Effector CD8-positive, alpha-beta T cell (primary cell): ENCODE measurements around the gene LGALS13.
"Not testable (repeated sequence)": the region's sequence is repeated elsewhere in the genome, so short reads cannot be mapped to it uniquely, and the experiment has no call there.

Source experiments
- DNase-seq: peaks from one replicate; lab custom pipeline; 2025; lab: John Stamatoyannopoulos, UW

The LGALS13 gene

GRCh38 chr19:39617745-39618144, 15.4 kb downstream of the LGALS13 start:
- no peak for DNase-seq

- DNase-seq: no peak
Observed at GRCh38 chr19:39623946-39624345, 21.6 kb downstream of the LGALS13 start.

GRCh38 chr19:39627631-39628030, 25.3 kb downstream of the LGALS13 start:
- not testable (repeated sequence) for DNase-seq

- DNase-seq: no peak
Observed at GRCh38 chr19:39631178-39631577, 28.9 kb downstream of the LGALS13 start.

GRCh38 chr19:39631626-39632025, 29.3 kb downstream of the LGALS13 start:
- no peak for DNase-seq

- DNase-seq: no peak
Observed at GRCh38 chr19:39637891-39638290, 35.6 kb downstream of the LGALS13 start.

- no peak for DNase-seq
Observed at GRCh38 chr19:39641773-39642172, 39.4 kb downstream of the LGALS13 start.

- no peak for DNase-seq
Observed at GRCh38 chr19:39643591-39643990, 41.3 kb downstream of the LGALS13 start.

GRCh38 chr19:39645800-39646411, 43.6 kb downstream of the LGALS13 start:
- DNase-seq: no peak

GRCh38 chr19:39647918-39648317, 45.6 kb downstream of the LGALS13 start:
- DNase-seq: no peak

- DNase-seq: no peak
Observed at GRCh38 chr19:39655613-39656012, 53.3 kb downstream of the LGALS13 start, which contains the start of gene LGALS16. Gene LGALS16, plus strand, starts transcription at chr19:39655913. Its CDS starts 49 bp downstream, at chr19:39655962.
